Measurements from ENCODE around the gene PHC2. TPM values are rescaled to one million over a fixed set of nuclear protein-coding genes. Genes with fewer than 3 reads are reported as not detected.

Gene PHC2
- total RNA-seq, 1 donor from 2014 or later, result 222 TPM

DNA sequence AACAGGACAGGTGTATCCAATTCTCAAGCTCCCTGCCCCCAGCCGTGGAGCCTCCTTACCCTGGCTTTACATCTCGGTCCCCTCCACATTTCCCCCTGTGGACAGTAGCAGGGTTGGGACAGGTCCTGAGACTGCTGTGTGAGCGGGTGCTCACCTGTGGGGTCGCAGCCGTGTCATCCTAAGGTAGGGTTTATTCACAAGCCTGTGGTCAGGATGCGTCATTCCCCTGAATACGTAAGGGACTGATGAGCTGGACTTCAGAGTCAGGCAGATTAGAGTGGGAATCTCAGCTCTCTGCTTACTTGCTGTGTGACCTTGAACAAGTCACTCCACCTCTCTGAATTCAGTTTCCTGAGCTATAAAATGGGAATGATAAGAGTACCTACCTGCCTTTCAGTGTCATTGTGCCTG is 156.9 kb downstream of the PHC2 start:
- Histone ChIP-seq H3K27me3 (no peaks in the 10 kb centered on the region), H3K27ac (peak overlapping the region; percentile 36 to 39), H3K9me3 (no peaks in the 10 kb centered on the region), H3K36me3 (peaks cover 20 to 48% of the 10 kb centered on the region in 2 donors), H3K4me1 (peaks cover 0 to 40% of the 10 kb centered on the region in 2 donors), H3K4me3 (no peak overlapping the region)
- intact Hi-C loops (cut with DNase I), result no loop called here
- no peak for DNase-seq (ENCODE audit: low spot score in 2 of 2)
- TF ChIP-seq, protein P1, sequence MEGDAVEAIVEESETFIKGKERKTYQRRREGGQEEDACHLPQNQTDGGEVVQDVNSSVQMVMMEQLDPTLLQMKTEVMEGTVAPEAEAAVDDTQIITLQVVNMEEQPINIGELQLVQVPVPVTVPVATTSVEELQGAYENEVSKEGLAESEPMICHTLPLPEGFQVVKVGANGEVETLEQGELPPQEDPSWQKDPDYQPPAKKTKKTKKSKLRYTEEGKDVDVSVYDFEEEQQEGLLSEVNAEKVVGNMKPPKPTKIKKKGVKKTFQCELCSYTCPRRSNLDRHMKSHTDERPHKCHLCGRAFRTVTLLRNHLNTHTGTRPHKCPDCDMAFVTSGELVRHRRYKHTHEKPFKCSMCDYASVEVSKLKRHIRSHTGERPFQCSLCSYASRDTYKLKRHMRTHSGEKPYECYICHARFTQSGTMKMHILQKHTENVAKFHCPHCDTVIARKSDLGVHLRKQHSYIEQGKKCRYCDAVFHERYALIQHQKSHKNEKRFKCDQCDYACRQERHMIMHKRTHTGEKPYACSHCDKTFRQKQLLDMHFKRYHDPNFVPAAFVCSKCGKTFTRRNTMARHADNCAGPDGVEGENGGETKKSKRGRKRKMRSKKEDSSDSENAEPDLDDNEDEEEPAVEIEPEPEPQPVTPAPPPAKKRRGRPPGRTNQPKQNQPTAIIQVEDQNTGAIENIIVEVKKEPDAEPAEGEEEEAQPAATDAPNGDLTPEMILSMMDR (IDR thresholded peaks at IDR 0.05), result no peak

Other genes with a start within 250 kb of the PHC2 start
- gene TRIM62, start 249.1 kb downstream of the PHC2 start, total RNA-seq, result 18.1 TPM
- 34.4 TPM for gene ZNF362, start 174.6 kb downstream of the PHC2 start, total RNA-seq
- not detected for gene A3GALT2, start 110.0 kb downstream of the PHC2 start, total RNA-seq
- 42.6 TPM for gene ZSCAN20, start 41.5 kb upstream of the PHC2 start, total RNA-seq

Measured in ascending aorta (tissue), 2 donors.